ENCODE measurements around the gene GDE1. TPM values are rescaled to one million over a fixed set of nuclear protein-coding genes. Genes with fewer than 3 reads are reported as not detected.

GDE1 gene
- total RNA-seq, 1 experiment from 2014 or later = 65.7 TPM

DNA sequence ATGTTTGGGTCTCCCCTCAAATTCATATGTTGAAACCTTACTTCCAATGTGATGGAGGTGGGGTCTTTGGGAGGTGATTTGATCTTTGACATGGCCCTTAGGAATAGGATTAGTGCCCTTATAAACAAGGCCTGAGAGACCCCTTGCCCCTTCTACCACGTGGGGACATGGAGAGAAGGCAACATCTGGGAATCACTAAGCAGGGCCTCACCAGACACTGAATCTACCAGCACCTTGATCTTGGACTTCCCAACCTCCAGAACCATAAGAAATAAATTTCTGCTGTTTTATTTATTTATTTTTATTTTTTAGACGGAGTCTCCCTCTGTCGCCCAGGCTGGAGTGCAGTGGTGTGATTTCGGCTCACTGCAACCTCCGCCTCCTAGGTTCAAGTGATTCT, 40.1 kb downstream of the GDE1 start:
- no peak overlapping the region for H3K4me3 Mint-ChIP-seq
- H3K36me3 Mint-ChIP-seq = 0 out of 2 replicates have a peak, but pooled peaks cover 5% of the 10 kb centered on the region

DNA sequence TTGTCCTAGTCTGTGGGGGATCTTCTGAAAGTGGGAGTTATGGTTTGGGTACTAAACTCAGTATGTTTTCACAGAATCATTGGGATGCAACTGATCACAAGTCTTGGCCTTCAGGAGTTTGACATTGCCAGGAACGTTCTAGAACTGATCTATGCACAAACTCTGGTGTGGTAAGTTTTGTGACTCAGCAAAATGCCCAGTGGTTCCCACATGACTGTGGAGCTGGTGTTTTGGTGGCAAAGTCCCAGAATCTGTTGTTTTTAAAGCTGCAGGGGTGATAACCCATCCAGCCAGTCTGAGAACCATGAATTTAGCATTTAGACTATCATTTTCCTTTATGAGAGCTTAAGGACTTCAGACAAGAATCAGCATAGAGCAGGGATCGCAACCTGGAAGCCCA, 40.6 kb downstream of the GDE1 start:
- no peak for DNase-seq (ENCODE audit: low spot score)
- H3K4me3 Mint-ChIP-seq = no peak overlapping the region
- 0 out of 2 replicates have a peak, but pooled peaks cover 5% of the 10 kb centered on the region for H3K36me3 Mint-ChIP-seq
- 0 out of 2 replicates have a peak, but pooled peaks cover 11% of the 10 kb centered on the region for H3K4me1 Mint-ChIP-seq
- no peak for ATAC-seq
- ChIA-PET CTCF (no interaction called here), POLR2A (no interaction called here)
- no peak overlapping the region for H3K27ac Mint-ChIP-seq
- TF ChIP-seq ZNF317 (CRISPR knock-in tag; IDR thresholded peaks at IDR 0.05; ENCODE audit: borderline replicate concordance, low read depth) (no peak), ETV6 (CRISPR knock-in tag; IDR thresholded peaks at IDR 0.05) (no peak), ZNF396 (CRISPR knock-in tag; IDR thresholded peaks at IDR 0.05; ENCODE audit: borderline replicate concordance) (no peak), GRHL2 (CRISPR knock-in tag; IDR thresholded peaks at IDR 0.05; ENCODE audit: insufficient replicate concordance, severe bottlenecking) (no peak), ZNF263 (CRISPR knock-in tag; IDR thresholded peaks at IDR 0.05; ENCODE audit: low read depth) (no peak), ESRRA (CRISPR knock-in tag; IDR thresholded peaks at IDR 0.05; ENCODE audit: borderline replicate concordance) (no peak), NR2C2 (CRISPR knock-in tag; IDR thresholded peaks at IDR 0.05) (no peak), ZNF416 (CRISPR knock-in tag; IDR thresholded peaks at IDR 0.05) (no peak), JAZF1 (CRISPR knock-in tag; IDR thresholded peaks at IDR 0.05) (no peak)
- TF ChIP-seq, protein P1, sequence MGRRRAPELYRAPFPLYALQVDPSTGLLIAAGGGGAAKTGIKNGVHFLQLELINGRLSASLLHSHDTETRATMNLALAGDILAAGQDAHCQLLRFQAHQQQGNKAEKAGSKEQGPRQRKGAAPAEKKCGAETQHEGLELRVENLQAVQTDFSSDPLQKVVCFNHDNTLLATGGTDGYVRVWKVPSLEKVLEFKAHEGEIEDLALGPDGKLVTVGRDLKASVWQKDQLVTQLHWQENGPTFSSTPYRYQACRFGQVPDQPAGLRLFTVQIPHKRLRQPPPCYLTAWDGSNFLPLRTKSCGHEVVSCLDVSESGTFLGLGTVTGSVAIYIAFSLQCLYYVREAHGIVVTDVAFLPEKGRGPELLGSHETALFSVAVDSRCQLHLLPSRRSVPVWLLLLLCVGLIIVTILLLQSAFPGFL (CRISPR knock-in tag; IDR thresholded peaks at IDR 0.05; ENCODE audit: borderline replicate concordance) = no peak
- TF ChIP-seq, protein P2, sequence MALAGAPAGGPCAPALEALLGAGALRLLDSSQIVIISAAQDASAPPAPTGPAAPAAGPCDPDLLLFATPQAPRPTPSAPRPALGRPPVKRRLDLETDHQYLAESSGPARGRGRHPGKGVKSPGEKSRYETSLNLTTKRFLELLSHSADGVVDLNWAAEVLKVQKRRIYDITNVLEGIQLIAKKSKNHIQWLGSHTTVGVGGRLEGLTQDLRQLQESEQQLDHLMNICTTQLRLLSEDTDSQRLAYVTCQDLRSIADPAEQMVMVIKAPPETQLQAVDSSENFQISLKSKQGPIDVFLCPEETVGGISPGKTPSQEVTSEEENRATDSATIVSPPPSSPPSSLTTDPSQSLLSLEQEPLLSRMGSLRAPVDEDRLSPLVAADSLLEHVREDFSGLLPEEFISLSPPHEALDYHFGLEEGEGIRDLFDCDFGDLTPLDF (CRISPR knock-in tag; IDR thresholded peaks at IDR 0.05) = no peak
- TF ChIP-seq, protein P3, sequence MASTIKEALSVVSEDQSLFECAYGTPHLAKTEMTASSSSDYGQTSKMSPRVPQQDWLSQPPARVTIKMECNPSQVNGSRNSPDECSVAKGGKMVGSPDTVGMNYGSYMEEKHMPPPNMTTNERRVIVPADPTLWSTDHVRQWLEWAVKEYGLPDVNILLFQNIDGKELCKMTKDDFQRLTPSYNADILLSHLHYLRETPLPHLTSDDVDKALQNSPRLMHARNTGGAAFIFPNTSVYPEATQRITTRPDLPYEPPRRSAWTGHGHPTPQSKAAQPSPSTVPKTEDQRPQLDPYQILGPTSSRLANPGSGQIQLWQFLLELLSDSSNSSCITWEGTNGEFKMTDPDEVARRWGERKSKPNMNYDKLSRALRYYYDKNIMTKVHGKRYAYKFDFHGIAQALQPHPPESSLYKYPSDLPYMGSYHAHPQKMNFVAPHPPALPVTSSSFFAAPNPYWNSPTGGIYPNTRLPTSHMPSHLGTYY (CRISPR knock-in tag; IDR thresholded peaks at IDR 0.05) = no peak
- TF ChIP-seq, protein P4, sequence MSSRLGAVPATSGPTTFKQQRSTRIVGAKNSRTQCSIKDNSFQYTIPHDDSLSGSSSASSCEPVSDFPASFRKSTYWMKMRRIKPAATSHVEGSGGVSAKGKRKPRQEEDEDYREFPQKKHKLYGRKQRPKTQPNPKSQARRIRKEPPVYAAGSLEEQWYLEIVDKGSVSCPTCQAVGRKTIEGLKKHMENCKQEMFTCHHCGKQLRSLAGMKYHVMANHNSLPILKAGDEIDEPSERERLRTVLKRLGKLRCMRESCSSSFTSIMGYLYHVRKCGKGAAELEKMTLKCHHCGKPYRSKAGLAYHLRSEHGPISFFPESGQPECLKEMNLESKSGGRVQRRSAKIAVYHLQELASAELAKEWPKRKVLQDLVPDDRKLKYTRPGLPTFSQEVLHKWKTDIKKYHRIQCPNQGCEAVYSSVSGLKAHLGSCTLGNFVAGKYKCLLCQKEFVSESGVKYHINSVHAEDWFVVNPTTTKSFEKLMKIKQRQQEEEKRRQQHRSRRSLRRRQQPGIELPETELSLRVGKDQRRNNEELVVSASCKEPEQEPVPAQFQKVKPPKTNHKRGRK (CRISPR knock-in tag; IDR thresholded peaks at IDR 0.05; ENCODE audit: borderline replicate concordance) = no peak
- H3K9me3 Mint-ChIP-seq = peaks cover 8% of the 10 kb centered on the region; the same call in 1 of the 2 replicates
- H3K27me3 Mint-ChIP-seq (ENCODE audit: low read depth) = 0 out of 2 replicates have a peak, but pooled peaks cover 6% of the 10 kb centered on the region

More for the DNA sequence above, 40.1 kb downstream of the GDE1 start:
- Mint-ChIP-seq H3K9me3 (peaks cover 3% of the 10 kb centered on the region; the same call in 1 of the 2 replicates), H3K27me3 (ENCODE audit: low read depth) (peaks cover 6% of the 10 kb centered on the region; the same call in 1 of the 2 replicates), H3K4me1 (0 out of 2 replicates have a peak, but pooled peaks cover 13% of the 10 kb centered on the region), H3K27ac (no peak overlapping the region)
- no peak for DNase-seq (ENCODE audit: low spot score)
- no peak for TF ChIP-seq ZNF317 (CRISPR knock-in tag; IDR thresholded peaks at IDR 0.05; ENCODE audit: borderline replicate concordance, low read depth)
- CTCF ChIA-PET = no interaction called here
- ATAC-seq = no peak
- POLR2A ChIA-PET = no interaction called here

DNA sequence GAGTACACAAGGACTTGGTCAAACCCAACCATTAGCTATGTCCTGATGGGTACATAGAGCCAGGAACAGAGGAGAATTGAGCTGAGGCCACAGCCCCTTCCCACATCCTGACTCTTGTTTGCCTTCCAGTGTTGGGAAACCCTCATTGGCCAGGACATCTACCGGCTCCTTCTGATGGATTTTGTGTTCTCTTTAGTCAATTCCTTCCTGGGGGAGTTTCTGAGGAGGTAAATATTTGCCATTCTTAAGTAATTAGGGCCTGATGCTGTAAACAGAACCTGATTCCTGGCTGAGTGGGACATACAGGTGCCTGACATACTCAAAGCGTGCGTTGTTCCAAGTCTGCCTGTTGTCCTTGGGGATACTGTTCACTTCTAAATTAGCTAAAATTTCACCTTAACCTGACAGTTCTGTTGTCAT, 42.6 kb downstream of the GDE1 start:
- H3K36me3 Mint-ChIP-seq = no peaks in the 10 kb centered on the region
- TF ChIP-seq GTF2I (CRISPR knock-in tag; conservative IDR thresholded peaks at IDR 0.05) = no peak
- TF ChIP-seq ZNF138 (CRISPR knock-in tag; conservative IDR thresholded peaks at IDR 0.05) = no peak
- no peak for TF ChIP-seq SP1 (CRISPR knock-in tag; conservative IDR thresholded peaks at IDR 0.05)
- TF ChIP-seq IRF2 (CRISPR knock-in tag; IDR thresholded peaks at IDR 0.05; ENCODE audit: borderline replicate concordance, low read depth) = no peak
- TF ChIP-seq ZNF423 (CRISPR knock-in tag; IDR thresholded peaks at IDR 0.05) = no peak
- TF ChIP-seq, protein P5, sequence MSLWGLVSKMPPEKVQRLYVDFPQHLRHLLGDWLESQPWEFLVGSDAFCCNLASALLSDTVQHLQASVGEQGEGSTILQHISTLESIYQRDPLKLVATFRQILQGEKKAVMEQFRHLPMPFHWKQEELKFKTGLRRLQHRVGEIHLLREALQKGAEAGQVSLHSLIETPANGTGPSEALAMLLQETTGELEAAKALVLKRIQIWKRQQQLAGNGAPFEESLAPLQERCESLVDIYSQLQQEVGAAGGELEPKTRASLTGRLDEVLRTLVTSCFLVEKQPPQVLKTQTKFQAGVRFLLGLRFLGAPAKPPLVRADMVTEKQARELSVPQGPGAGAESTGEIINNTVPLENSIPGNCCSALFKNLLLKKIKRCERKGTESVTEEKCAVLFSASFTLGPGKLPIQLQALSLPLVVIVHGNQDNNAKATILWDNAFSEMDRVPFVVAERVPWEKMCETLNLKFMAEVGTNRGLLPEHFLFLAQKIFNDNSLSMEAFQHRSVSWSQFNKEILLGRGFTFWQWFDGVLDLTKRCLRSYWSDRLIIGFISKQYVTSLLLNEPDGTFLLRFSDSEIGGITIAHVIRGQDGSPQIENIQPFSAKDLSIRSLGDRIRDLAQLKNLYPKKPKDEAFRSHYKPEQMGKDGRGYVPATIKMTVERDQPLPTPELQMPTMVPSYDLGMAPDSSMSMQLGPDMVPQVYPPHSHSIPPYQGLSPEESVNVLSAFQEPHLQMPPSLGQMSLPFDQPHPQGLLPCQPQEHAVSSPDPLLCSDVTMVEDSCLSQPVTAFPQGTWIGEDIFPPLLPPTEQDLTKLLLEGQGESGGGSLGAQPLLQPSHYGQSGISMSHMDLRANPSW (CRISPR knock-in tag; conservative IDR thresholded peaks at IDR 0.05; ENCODE audit: low read depth) = no peak
- TF ChIP-seq NR1H2 (CRISPR knock-in tag; IDR thresholded peaks at IDR 0.05) = no peak
- CTCF ChIA-PET = interaction anchor here (0.6 to 1.6 kb wide), 4 partner anchors 23 to 104 kb away, joined by 3 to 6 read pairs (median 4); partner anchors contain the start of gene VPS35L
- no peaks in the 10 kb centered on the region for H3K27me3 Mint-ChIP-seq (ENCODE audit: low read depth)
- peaks cover 8% of the 10 kb centered on the region; the same call in 1 of the 2 replicates for H3K9me3 Mint-ChIP-seq
- no peak for DNase-seq (ENCODE audit: low spot score)
- no peak overlapping the region for H3K4me3 Mint-ChIP-seq
- POLR2A ChIA-PET = no interaction called here
- no peak for ATAC-seq
- no peak overlapping the region for H3K27ac Mint-ChIP-seq
- peaks cover 7% of the 10 kb centered on the region; the same call in 1 of the 2 replicates for H3K4me1 Mint-ChIP-seq
